Pancreas (tissue), 10 donors: ENCODE data around the gene SLC25A44. TPM values are rescaled to one million over a fixed set of nuclear protein-coding genes. Genes with fewer than 3 reads are reported as not detected.
A peak's percentile ranks its signal among the peaks of the same experiment; 100 is the strongest.

Experiments
- ATAC-seq, 4 donors: fragments of 200-7000 bp; cut with Tn5 transposase; one replicate each; pipeline versions ENCODE4 v1.8.0 to v1.9.1; 2020; ENCODE audit warnings: mild to moderate bottlenecking in 4 of 4, moderate library complexity in 4 of 4
- DNase-seq, 6 donors: peaks; one replicate each; pipeline ENCODE4 v3.0.0-alpha.2; 2020
- FAIRE-seq: peaks from 2 replicates; lab custom pipeline; 2012; peaks lifted over from hg19 to GRCh38; lab: Jason Lieb, UNC
- H3K27ac ChIP-seq, 4 donors: fragments of 200-600 bp; sonication (generic); 1 replicate in 3 of 4; 2 replicates in 1 of 4; pipeline versions ENCODE4 v1.5.0 to v1.8.0; 2020
- H3K27me3 ChIP-seq, 4 donors: fragments of 200-600 bp; one replicate each; pipeline ENCODE4 v1.8.0; 2021
- H3K36me3 ChIP-seq, 3 donors: fragments of 200-600 bp; sonication (generic) in 1 of 3; one replicate each; pipeline versions ENCODE4 v1.5.0 to v1.8.0; 2020 to 2021
- H3K4me1 ChIP-seq, 3 donors: fragments of 200-600 bp; one replicate each; pipeline ENCODE4 v1.8.0; 2021
- H3K4me3 ChIP-seq, 4 donors: fragments of 200-600 bp; sonication (generic) in 2 of 4; one replicate each; pipeline versions ENCODE4 v1.5.0 to v1.8.0; 2020 to 2021
- H3K9me3 ChIP-seq, 4 donors: fragments of 200-600 bp; one replicate each; pipeline ENCODE4 v1.8.0; 2021
- CTCF ChIP-seq, 4 donors: fragments of 200-600 bp; sonication (generic) in 3 of 4; IDR thresholded peaks; one replicate each; pipeline versions ENCODE4 v1.5.0 to v1.8.0; 2021; ENCODE audit warnings: antibody characterized with exemption in 4 of 4
- WGBS, 2 donors: extraction: QIAGEN DNeasy Blood & Tissue Kit; methylation state at CpG; one replicate each; pipeline ENCODE4 v1.1.7; 2013; 5-methylcytosine and 5-hydroxymethylcytosine counted together
- intact Hi-C, 3 donors: fragments of 100-400 bp; cut with DNase I; formaldehyde crosslinking; loops; one replicate each; pipeline versions ENCODE4 v1.11.1 to v1.14.2; 2022
- polyA plus RNA-seq, 2 donors: library from polyadenylated mRNA; stranded (reverse); fragments of 200-250 nt; gene quantifications; one replicate each; pipeline ENCODE4 v1.2.3, GENCODE V29; 2013
- total RNA-seq, 6 donors: library from RNA; stranded (reverse); fragmentation: NEBNext Ultra II Directional in 4 of 6; extraction: Animal tissue kit (Norgen Biotek cat#: 25700) in 4 of 6; gene quantifications; one replicate each; pipeline versions ENCODE4 v1.2.1 to v1.2.4, GENCODE V29; 2021 to 2023
- donor health status: healthy with polysubstance abuse.
- donor health status: DM: no; HTN: no; CAD: no; lungs with moderate emphysema.
- donor health status: DM: no; HTN: no; CAD: no.
- donor health status: control.
- donor health status: control.
- donor health status: Bipolar disorder and iron deficiency.
- donor health status: DM: yes; HTN: yes; CAD: no.
- donor health status: DM: no; HTN: no; CAD: no.
- donor health status: DM: no; HTN: no; CAD: no.
- donor health status: DM: yes; HTN: yes; CAD: no.

SLC25A44 gene
- total and polyA plus RNA-seq, 8 donors: 4.0 to 11.4 (median 6.7) TPM

GRCh38 chr1:156193208-156193487 lies 756 bp upstream of the SLC25A44 start:
- ATAC-seq (peak in 1 of 4 donors; percentile 1), FAIRE-seq (no peak), DNase-seq (no peak)
- Histone ChIP-seq H3K36me3 (no peaks in the 10 kb centered on the region), H3K9me3 (no peaks in the 10 kb centered on the region), H3K27me3 (no peaks in the 10 kb centered on the region), H3K27ac (peak overlapping the region in 3 of 4 donors; percentile 60 to 76 (median 71)), H3K4me1 (peaks cover 5 to 11% (median 7%) of the 10 kb centered on the region in 3 donors), H3K4me3 (peak overlapping the region; percentile 10 to 90 (median 76))
- WGBS, 2 donors: 86 to 88% methylated on average over 7 of the region's 7 CpGs
- intact Hi-C loops: no loop called here
- TF ChIP-seq CTCF (IDR thresholded peaks at IDR 0.05): no peak

- Histone ChIP-seq H3K9me3 (no peaks in the 10 kb centered on the region), H3K27ac (peak overlapping the region in 3 of 4 donors; percentile 16 to 71 (median 36)), H3K36me3 (no peaks in the 10 kb centered on the region), H3K4me3 (peak overlapping the region; percentile 72 to 90 (median 81)), H3K27me3 (no peaks in the 10 kb centered on the region), H3K4me1 (peaks cover 5 to 11% (median 7%) of the 10 kb centered on the region in 3 donors)
- TF ChIP-seq CTCF (IDR thresholded peaks at IDR 0.05): no peak
- ATAC-seq (no peak), DNase-seq (no peak), FAIRE-seq (no peak)
- intact Hi-C loops: no loop called here
- 11% methylated on average over 14 of the region's 14 CpGs for WGBS, 2 donors
Measured at GRCh38 chr1:156194300-156194652, 372 bp downstream of the SLC25A44 start.

- TF ChIP-seq CTCF (IDR thresholded peaks at IDR 0.05): no peak
- no peak for FAIRE-seq
- ATAC-seq: no peak
- 59 to 63% methylated on average over 4 of the region's 4 CpGs for WGBS, 2 donors
- H3K9me3 ChIP-seq: no peaks in the 10 kb centered on the region
- no peak for DNase-seq
- peaks cover 5 to 11% (median 7%) of the 10 kb centered on the region in 3 donors for H3K4me1 ChIP-seq
- intact Hi-C loops: no loop called here
- H3K36me3 ChIP-seq: no peaks in the 10 kb centered on the region
- H3K4me3 ChIP-seq: no peak overlapping the region
- no peak overlapping the region for H3K27ac ChIP-seq
- no peaks in the 10 kb centered on the region for H3K27me3 ChIP-seq
Measured at GRCh38 chr1:156195853-156196252, 1.9 kb downstream of the SLC25A44 start.

GRCh38 chr1:156196445-156196844 lies 2.5 kb downstream of the SLC25A44 start:
- Histone ChIP-seq H3K9me3 (no peaks in the 10 kb centered on the region), H3K27me3 (no peaks in the 10 kb centered on the region), H3K4me3 (no peak overlapping the region), H3K27ac (no peak overlapping the region), H3K36me3 (no peaks in the 10 kb centered on the region), H3K4me1 (peaks cover 5 to 11% (median 7%) of the 10 kb centered on the region in 3 donors)
- ATAC-seq: no peak
- DNase-seq: no peak
- WGBS, 2 donors: 50 to 60% methylated on average over 2 of the region's 2 CpGs
- FAIRE-seq: no peak
- no peak for TF ChIP-seq CTCF (IDR thresholded peaks at IDR 0.05)
- intact Hi-C loops: no loop called here

- Histone ChIP-seq H3K27me3 (no peaks in the 10 kb centered on the region), H3K4me3 (no peak overlapping the region), H3K9me3 (no peaks in the 10 kb centered on the region), H3K4me1 (peaks cover 5 to 11% (median 7%) of the 10 kb centered on the region in 3 donors), H3K27ac (no peak overlapping the region), H3K36me3 (no peaks in the 10 kb centered on the region)
- no peak for DNase-seq
- FAIRE-seq: no peak
- TF ChIP-seq CTCF (IDR thresholded peaks at IDR 0.05): no peak
- WGBS, 2 donors: 64 to 68% methylated on average over 5 of the region's 5 CpGs
- ATAC-seq: no peak
- intact Hi-C loops: no loop called here
Measured at GRCh38 chr1:156198831-156199349, 5.0 kb downstream of the SLC25A44 start.
